ENCODE data around the gene RARRES2. TPM values are rescaled to one million over a fixed set of nuclear protein-coding genes. Genes with fewer than 3 reads are reported as not detected.

Gene RARRES2
- total RNA-seq, 1 donor: 26.1 TPM

GRCh38 chr7:150375662-150376521, 34.5 kb upstream of the RARRES2 start:
- Histone ChIP-seq H3K27ac (ENCODE audit: low read depth, low read length) (no peak overlapping the region), H3K4me1 (ENCODE audit: insufficient read depth, low read length) (peaks cover 17% of the 10 kb centered on the region), H2AFZ (ENCODE audit: low read length) (no peak overlapping the region), H3K79me2 (ENCODE audit: insufficient read depth, low read length) (peaks cover 49% of the 10 kb centered on the region), H3K36me3 (ENCODE audit: insufficient read depth, low read length) (peaks cover 28% of the 10 kb centered on the region), H3K4me2 (ENCODE audit: insufficient read depth, low read length) (no peak overlapping the region), H4K20me1 (ENCODE audit: insufficient read depth, low read length) (peaks cover 14% of the 10 kb centered on the region), H3K4me3 (ENCODE audit: insufficient read depth, low read length) (no peak overlapping the region), H3K9me3 (ENCODE audit: low read depth, low read length) (no peaks in the 10 kb centered on the region), H3K27me3 (ENCODE audit: insufficient read depth, low read length) (no peaks in the 10 kb centered on the region)
- peak; percentile 75 for DNase-seq (ENCODE audit: insufficient read length, low spot score, missing footprints)
- TF ChIP-seq CTCF (IDR thresholded peaks at IDR 0.05; ENCODE audit: extremely low read depth, low read depth, low read length): no peak

GRCh38 chr7:150374472-150374871, 33.0 kb upstream of the RARRES2 start:
- H3K27me3 ChIP-seq (ENCODE audit: insufficient read depth, low read length): no peaks in the 10 kb centered on the region
- no peak overlapping the region for H2AFZ ChIP-seq (ENCODE audit: low read length)
- no peak overlapping the region for H3K27ac ChIP-seq (ENCODE audit: low read depth, low read length)
- H3K9me3 ChIP-seq (ENCODE audit: low read depth, low read length): no peaks in the 10 kb centered on the region
- no peak overlapping the region for H3K4me3 ChIP-seq (ENCODE audit: insufficient read depth, low read length)
- peaks cover 24% of the 10 kb centered on the region for H4K20me1 ChIP-seq (ENCODE audit: insufficient read depth, low read length)
- no peak overlapping the region for H3K4me2 ChIP-seq (ENCODE audit: insufficient read depth, low read length)
- peaks cover 45% of the 10 kb centered on the region for H3K79me2 ChIP-seq (ENCODE audit: insufficient read depth, low read length)
- DNase-seq (ENCODE audit: insufficient read length, low spot score, missing footprints): peak; percentile 50
- H3K4me1 ChIP-seq (ENCODE audit: insufficient read depth, low read length): peaks cover 27% of the 10 kb centered on the region
- no peak for TF ChIP-seq CTCF (IDR thresholded peaks at IDR 0.05; ENCODE audit: extremely low read depth, low read depth, low read length)
- peaks cover 28% of the 10 kb centered on the region for H3K36me3 ChIP-seq (ENCODE audit: insufficient read depth, low read length)

GRCh38 chr7:150374026-150374425, 32.6 kb upstream of the RARRES2 start:
- H3K4me2 ChIP-seq (ENCODE audit: insufficient read depth, low read length): no peak overlapping the region
- H3K4me3 ChIP-seq (ENCODE audit: insufficient read depth, low read length): no peak overlapping the region
- peaks cover 30% of the 10 kb centered on the region for H3K4me1 ChIP-seq (ENCODE audit: insufficient read depth, low read length)
- H3K79me2 ChIP-seq (ENCODE audit: insufficient read depth, low read length): peaks cover 49% of the 10 kb centered on the region
- H4K20me1 ChIP-seq (ENCODE audit: insufficient read depth, low read length): peaks cover 27% of the 10 kb centered on the region
- no peak overlapping the region for H3K27ac ChIP-seq (ENCODE audit: low read depth, low read length)
- DNase-seq (ENCODE audit: insufficient read length, low spot score, missing footprints): peak; percentile 14
- no peaks in the 10 kb centered on the region for H3K9me3 ChIP-seq (ENCODE audit: low read depth, low read length)
- H3K36me3 ChIP-seq (ENCODE audit: insufficient read depth, low read length): peaks cover 28% of the 10 kb centered on the region
- no peak overlapping the region for H2AFZ ChIP-seq (ENCODE audit: low read length)
- H3K27me3 ChIP-seq (ENCODE audit: insufficient read depth, low read length): no peaks in the 10 kb centered on the region
- TF ChIP-seq CTCF (IDR thresholded peaks at IDR 0.05; ENCODE audit: extremely low read depth, low read depth, low read length): no peak

GRCh38 chr7:150373049-150373801, 31.8 kb upstream of the RARRES2 start:
- DNase-seq (ENCODE audit: insufficient read length, low spot score, missing footprints): peak; percentile 57
- Histone ChIP-seq H3K9me3 (ENCODE audit: low read depth, low read length) (no peaks in the 10 kb centered on the region), H3K4me2 (ENCODE audit: insufficient read depth, low read length) (no peak overlapping the region), H3K4me1 (ENCODE audit: insufficient read depth, low read length) (peaks cover 25% of the 10 kb centered on the region), H3K79me2 (ENCODE audit: insufficient read depth, low read length) (peaks cover 51% of the 10 kb centered on the region), H3K36me3 (ENCODE audit: insufficient read depth, low read length) (peaks cover 28% of the 10 kb centered on the region), H3K27me3 (ENCODE audit: insufficient read depth, low read length) (no peaks in the 10 kb centered on the region), H2AFZ (ENCODE audit: low read length) (no peak overlapping the region), H3K27ac (ENCODE audit: low read depth, low read length) (no peak overlapping the region), H4K20me1 (ENCODE audit: insufficient read depth, low read length) (peaks cover 27% of the 10 kb centered on the region), H3K4me3 (ENCODE audit: insufficient read depth, low read length) (no peak overlapping the region)
- TF ChIP-seq CTCF (IDR thresholded peaks at IDR 0.05; ENCODE audit: extremely low read depth, low read depth, low read length): no peak
